ENCODE measurements around the gene THRB. TPM values are rescaled to one million over a fixed set of nuclear protein-coding genes. Genes with fewer than 3 reads are reported as not detected.

THRB gene
- total RNA-seq, 4 donors from 2014 or later, result 9.8 to 52.4 (median 31.3) TPM

DNA sequence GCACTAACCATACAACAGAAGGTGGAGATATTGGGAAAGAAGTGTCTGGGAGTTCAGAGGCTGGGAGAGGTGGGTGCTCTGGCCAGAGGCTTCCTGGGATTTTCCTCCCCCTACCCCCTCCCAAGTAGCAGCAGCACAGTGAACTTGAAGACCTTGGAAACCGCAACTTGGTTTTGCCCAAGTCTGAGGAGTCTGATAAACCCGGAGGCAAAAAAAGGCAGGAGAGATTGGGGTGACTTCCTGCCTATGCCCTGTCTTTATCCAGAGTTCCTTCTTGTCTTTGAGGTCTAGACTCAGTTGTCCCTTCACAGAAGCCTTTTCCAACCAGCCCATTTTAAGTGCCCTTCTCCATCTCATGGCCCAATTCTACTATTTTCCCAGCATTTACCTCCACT lies 25.4 kb upstream of the THRB start:
- intact Hi-C loops (cut with DNase I; ENCODE audit: low total_unique reads), result no loop called here
- in situ Hi-C loops (cut with MboI; ENCODE audit: low pct_ligation_motif_present in 1 of 4, low pct_unique_long_range_greater_than_20kb in 1 of 4, low sequenced_read_pairs in 3 of 4), result no loop called here

DNA sequence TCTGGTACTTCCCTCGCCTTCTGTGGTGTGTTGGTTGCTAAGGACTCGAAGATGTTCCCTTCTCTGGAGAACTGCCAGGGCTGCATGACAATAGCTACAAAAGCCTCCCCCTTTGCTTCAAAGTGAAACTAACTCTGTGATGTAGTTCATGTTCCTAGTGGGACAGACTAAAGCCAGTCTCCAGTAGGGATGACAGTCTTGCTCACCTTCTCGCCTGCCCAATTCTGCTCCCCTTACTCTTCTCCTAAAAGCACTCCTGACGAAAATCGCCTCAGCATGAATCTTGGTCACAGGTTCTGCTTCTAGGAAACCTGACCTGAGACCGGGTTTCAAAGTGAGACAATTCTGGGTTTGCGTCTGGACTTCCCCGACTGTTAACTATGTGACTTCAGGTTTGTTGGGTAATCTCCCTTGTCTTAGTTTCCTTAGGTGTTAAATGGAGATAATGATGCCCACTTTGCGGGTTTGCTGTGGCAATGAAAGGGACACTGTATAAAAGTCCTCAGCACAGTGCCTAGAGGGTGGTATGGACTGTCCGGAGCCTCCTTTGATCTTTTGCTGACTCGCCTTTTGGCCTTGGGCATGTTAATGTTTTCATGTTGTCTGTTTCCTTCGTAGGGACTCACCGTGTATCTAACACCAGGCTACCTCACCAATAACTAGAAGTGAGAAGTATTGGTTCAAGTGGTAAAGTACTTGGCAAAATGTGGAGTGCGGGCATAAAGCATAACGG lies 24.9 kb upstream of the THRB start:
- Histone ChIP-seq H3K4me3 (no peak overlapping the region), H3K27me3 (peaks cover 10% of the 10 kb centered on the region), H3K4me1 (peaks cover 4 to 11% (median 7%) of the 10 kb centered on the region in 4 donors), H3K9me3 (no peaks in the 10 kb centered on the region), H3K36me3 (no peaks in the 10 kb centered on the region), H3K27ac (no peak overlapping the region)
- in situ Hi-C loops (cut with MboI; ENCODE audit: low pct_ligation_motif_present in 1 of 4, low pct_unique_long_range_greater_than_20kb in 1 of 4, low sequenced_read_pairs in 3 of 4) (no loop called here), intact Hi-C loops (cut with DNase I; ENCODE audit: low total_unique reads) (no loop called here)
- DNase-seq, result no peak
- TF ChIP-seq EP300 (IDR thresholded peaks at IDR 0.05; ENCODE audit: low read depth) (no peak), POLR2A (IDR thresholded peaks at IDR 0.05) (no peak), POLR2AphosphoS5 (IDR thresholded peaks at IDR 0.05) (no peak)
- TF ChIP-seq, protein P1, sequence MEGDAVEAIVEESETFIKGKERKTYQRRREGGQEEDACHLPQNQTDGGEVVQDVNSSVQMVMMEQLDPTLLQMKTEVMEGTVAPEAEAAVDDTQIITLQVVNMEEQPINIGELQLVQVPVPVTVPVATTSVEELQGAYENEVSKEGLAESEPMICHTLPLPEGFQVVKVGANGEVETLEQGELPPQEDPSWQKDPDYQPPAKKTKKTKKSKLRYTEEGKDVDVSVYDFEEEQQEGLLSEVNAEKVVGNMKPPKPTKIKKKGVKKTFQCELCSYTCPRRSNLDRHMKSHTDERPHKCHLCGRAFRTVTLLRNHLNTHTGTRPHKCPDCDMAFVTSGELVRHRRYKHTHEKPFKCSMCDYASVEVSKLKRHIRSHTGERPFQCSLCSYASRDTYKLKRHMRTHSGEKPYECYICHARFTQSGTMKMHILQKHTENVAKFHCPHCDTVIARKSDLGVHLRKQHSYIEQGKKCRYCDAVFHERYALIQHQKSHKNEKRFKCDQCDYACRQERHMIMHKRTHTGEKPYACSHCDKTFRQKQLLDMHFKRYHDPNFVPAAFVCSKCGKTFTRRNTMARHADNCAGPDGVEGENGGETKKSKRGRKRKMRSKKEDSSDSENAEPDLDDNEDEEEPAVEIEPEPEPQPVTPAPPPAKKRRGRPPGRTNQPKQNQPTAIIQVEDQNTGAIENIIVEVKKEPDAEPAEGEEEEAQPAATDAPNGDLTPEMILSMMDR (IDR thresholded peaks at IDR 0.05), result no peak
- 72 to 80% methylated on average over 9 to 15 of the region's 15 CpGs for WGBS, 2 donors (ENCODE audit: low coverage in 1 of 2)

More for the DNA sequence above, 25.4 kb upstream of the THRB start:
- WGBS, 2 donors (ENCODE audit: low coverage in 1 of 2), result 90 to 94% methylated on average over 2 of the region's 2 CpGs
- Histone ChIP-seq H3K36me3 (no peaks in the 10 kb centered on the region), H3K4me1 (peaks cover 4 to 11% (median 7%) of the 10 kb centered on the region in 4 donors), H3K27me3 (peaks cover 10% of the 10 kb centered on the region), H3K9me3 (no peaks in the 10 kb centered on the region), H3K27ac (no peak overlapping the region), H3K4me3 (no peak overlapping the region)
- TF ChIP-seq, protein P1 (IDR thresholded peaks at IDR 0.05), result no peak
- TF ChIP-seq POLR2A (IDR thresholded peaks at IDR 0.05), result no peak
- no peak for TF ChIP-seq POLR2AphosphoS5 (IDR thresholded peaks at IDR 0.05)
- TF ChIP-seq EP300 (IDR thresholded peaks at IDR 0.05; ENCODE audit: low read depth), result no peak
- DNase-seq, result no peak

DNA sequence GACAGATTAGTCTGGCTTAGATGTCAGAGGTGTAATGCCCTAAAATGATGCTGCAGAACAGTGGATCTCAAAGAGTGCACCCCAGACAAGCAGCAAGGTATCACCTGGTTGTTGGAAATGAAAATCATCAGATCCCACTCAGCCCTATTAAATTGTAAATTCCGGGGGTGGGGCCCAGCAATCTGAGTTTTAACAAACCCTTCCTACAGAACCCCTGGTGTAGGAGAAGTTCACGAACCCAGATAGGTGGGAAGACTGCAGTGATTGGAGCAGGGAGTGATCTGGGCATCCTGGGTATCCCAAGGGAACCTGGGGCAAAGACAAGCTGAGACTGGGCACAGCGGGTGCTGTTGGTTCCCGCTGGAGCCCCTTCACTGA lies 24.3 kb upstream of the THRB start:
- in situ Hi-C loops (cut with MboI; ENCODE audit: low pct_ligation_motif_present in 1 of 4, low pct_unique_long_range_greater_than_20kb in 1 of 4, low sequenced_read_pairs in 3 of 4), result no loop called here
- Histone ChIP-seq H3K4me3 (no peak overlapping the region), H3K27me3 (peaks cover 10% of the 10 kb centered on the region), H3K27ac (no peak overlapping the region), H3K9me3 (no peaks in the 10 kb centered on the region), H3K4me1 (peaks cover 4 to 16% (median 8%) of the 10 kb centered on the region in 4 donors), H3K36me3 (no peaks in the 10 kb centered on the region)
- TF ChIP-seq POLR2AphosphoS5 (IDR thresholded peaks at IDR 0.05) (no peak), EP300 (IDR thresholded peaks at IDR 0.05; ENCODE audit: low read depth) (no peak), POLR2A (IDR thresholded peaks at IDR 0.05) (no peak)
- TF ChIP-seq, protein P1 (IDR thresholded peaks at IDR 0.05), result no peak
- 75% methylated on average over 4 of the region's 4 CpGs; no CpG with 5 or more reads in 1 of the 2 donors for WGBS, 2 donors (ENCODE audit: low coverage in 1 of 2)
- intact Hi-C loops (cut with DNase I; ENCODE audit: low total_unique reads), result no loop called here
- DNase-seq, result no peak

DNA sequence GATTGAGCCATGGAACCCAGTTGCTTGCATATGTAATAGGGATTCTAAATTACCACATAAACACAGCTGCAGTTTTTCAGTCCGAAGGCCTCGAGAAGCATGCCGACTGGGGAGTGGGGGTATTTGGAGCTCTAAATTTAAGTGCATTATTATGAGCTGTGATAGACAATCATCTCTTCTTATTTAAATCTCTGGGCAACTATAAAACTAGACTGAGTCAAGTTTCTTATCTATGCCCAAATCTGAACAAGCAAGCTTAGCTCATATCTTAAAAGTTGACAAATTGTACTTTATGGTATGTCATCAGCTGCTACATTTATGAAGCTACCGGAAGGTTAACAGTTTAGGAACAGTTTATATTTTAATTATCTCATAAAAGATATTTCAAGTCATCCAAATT lies 19.5 kb upstream of the THRB start:
- no peak for DNase-seq
- Histone ChIP-seq H3K27ac (no peak overlapping the region), H3K36me3 (no peaks in the 10 kb centered on the region), H3K4me3 (no peak overlapping the region), H3K4me1 (peaks cover 0 to 14% (median 3%) of the 10 kb centered on the region in 4 donors), H3K27me3 (no peaks in the 10 kb centered on the region), H3K9me3 (no peaks in the 10 kb centered on the region)
- intact Hi-C loops (cut with DNase I; ENCODE audit: low total_unique reads), result no loop called here
- WGBS, 2 donors (ENCODE audit: low coverage in 1 of 2), result 34 to 53% methylated on average over 3 to 4 of the region's 4 CpGs
- TF ChIP-seq POLR2AphosphoS5 (IDR thresholded peaks at IDR 0.05) (no peak), POLR2A (IDR thresholded peaks at IDR 0.05) (no peak), EP300 (IDR thresholded peaks at IDR 0.05; ENCODE audit: low read depth) (no peak)
- TF ChIP-seq, protein P1 (IDR thresholded peaks at IDR 0.05), result no peak
- in situ Hi-C loops (cut with MboI; ENCODE audit: low pct_ligation_motif_present in 1 of 4, low pct_unique_long_range_greater_than_20kb in 1 of 4, low sequenced_read_pairs in 3 of 4), result no loop called here
